ENCODE measurements around the gene TMEM255A. TPM values are rescaled to one million over a fixed set of nuclear protein-coding genes. Genes with fewer than 3 reads are reported as not detected.

TMEM255A gene
- total and polyA plus RNA-seq, 2 of the 13 experiments (the other 11 are each of a cell fraction or from before 2014, with no cell fraction given): 0.13 to 0.40 TPM

DNA sequence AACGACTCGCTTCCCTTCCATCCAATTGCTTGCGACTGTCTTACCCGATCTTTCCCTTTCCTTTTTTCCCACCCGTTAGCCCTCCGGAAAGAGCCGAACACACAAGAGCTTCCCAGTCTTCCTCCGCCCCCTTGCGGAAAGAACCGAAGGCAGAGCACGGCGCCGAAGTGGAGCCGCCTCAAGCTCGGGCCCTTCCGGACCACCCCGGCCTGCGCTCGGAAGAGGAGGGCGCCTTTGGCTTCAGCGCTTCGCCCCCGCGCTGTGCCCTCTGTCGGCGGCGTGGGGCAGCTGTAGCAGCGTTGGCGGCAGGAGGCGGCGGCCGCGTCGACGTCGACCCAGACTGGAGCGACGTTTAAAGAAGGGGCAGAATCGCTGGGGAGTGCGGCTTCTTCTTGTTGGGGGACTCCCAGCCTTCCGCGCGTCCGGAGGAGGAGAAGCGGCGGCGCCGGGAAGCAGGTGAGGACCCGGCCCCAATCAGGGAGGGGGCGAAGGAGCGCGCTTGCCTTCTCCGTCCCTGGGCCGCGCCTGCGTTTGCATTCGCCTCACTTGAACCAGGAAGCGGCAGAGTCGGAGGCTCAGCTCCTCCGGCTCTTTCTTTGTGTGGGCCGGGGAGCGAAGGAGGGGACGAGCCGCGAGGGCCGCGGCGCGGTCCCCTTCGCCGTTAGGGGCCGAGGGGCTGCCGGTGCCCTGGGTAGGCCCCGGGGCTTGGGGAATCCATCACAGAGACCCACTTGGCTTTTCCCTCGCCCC is 60.6 kb downstream of the TMEM255A start, which contains the start of gene ZBTB33 (continued):
- TF ChIP-seq CHCHD3 (CRISPR knock-in tag; IDR thresholded peaks at IDR 0.05): no peak
- no peak for TF ChIP-seq TEAD2 (CRISPR knock-in tag; IDR thresholded peaks at IDR 0.05)
- TF ChIP-seq, protein P1, sequence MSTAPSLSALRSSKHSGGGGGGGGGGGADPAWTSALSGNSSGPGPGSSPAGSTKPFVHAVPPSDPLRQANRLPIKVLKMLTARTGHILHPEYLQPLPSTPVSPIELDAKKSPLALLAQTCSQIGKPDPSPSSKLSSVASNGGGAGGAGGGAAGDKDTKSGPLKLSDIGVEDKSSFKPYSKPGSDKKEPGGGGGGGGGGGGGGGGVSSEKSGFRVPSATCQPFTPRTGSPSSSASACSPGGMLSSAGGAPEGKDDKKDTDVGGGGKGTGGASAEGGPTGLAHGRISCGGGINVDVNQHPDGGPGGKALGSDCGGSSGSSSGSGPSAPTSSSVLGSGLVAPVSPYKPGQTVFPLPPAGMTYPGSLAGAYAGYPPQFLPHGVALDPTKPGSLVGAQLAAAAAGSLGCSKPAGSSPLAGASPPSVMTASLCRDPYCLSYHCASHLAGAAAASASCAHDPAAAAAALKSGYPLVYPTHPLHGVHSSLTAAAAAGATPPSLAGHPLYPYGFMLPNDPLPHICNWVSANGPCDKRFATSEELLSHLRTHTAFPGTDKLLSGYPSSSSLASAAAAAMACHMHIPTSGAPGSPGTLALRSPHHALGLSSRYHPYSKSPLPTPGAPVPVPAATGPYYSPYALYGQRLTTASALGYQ (CRISPR knock-in tag; IDR thresholded peaks at IDR 0.05): no peak
- TF ChIP-seq KLF12 (CRISPR knock-in tag; IDR thresholded peaks at IDR 0.05; ENCODE audit: borderline replicate concordance): no peak
- TF ChIP-seq, protein P2, sequence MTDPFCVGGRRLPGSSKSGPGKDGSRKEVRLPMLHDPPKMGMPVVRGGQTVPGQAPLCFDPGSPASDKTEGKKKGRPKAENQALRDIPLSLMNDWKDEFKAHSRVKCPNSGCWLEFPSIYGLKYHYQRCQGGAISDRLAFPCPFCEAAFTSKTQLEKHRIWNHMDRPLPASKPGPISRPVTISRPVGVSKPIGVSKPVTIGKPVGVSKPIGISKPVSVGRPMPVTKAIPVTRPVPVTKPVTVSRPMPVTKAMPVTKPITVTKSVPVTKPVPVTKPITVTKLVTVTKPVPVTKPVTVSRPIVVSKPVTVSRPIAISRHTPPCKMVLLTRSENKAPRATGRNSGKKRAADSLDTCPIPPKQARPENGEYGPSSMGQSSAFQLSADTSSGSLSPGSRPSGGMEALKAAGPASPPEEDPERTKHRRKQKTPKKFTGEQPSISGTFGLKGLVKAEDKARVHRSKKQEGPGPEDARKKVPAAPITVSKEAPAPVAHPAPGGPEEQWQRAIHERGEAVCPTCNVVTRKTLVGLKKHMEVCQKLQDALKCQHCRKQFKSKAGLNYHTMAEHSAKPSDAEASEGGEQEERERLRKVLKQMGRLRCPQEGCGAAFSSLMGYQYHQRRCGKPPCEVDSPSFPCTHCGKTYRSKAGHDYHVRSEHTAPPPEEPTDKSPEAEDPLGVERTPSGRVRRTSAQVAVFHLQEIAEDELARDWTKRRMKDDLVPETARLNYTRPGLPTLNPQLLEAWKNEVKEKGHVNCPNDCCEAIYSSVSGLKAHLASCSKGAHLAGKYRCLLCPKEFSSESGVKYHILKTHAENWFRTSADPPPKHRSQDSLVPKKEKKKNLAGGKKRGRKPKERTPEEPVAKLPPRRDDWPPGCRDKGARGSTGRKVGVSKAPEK (CRISPR knock-in tag; IDR thresholded peaks at IDR 0.05; ENCODE audit: borderline replicate concordance): no peak
- TF ChIP-seq, protein P3, sequence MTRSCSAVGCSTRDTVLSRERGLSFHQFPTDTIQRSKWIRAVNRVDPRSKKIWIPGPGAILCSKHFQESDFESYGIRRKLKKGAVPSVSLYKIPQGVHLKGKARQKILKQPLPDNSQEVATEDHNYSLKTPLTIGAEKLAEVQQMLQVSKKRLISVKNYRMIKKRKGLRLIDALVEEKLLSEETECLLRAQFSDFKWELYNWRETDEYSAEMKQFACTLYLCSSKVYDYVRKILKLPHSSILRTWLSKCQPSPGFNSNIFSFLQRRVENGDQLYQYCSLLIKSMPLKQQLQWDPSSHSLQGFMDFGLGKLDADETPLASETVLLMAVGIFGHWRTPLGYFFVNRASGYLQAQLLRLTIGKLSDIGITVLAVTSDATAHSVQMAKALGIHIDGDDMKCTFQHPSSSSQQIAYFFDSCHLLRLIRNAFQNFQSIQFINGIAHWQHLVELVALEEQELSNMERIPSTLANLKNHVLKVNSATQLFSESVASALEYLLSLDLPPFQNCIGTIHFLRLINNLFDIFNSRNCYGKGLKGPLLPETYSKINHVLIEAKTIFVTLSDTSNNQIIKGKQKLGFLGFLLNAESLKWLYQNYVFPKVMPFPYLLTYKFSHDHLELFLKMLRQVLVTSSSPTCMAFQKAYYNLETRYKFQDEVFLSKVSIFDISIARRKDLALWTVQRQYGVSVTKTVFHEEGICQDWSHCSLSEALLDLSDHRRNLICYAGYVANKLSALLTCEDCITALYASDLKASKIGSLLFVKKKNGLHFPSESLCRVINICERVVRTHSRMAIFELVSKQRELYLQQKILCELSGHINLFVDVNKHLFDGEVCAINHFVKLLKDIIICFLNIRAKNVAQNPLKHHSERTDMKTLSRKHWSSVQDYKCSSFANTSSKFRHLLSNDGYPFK (CRISPR knock-in tag; IDR thresholded peaks at IDR 0.05; ENCODE audit: borderline replicate concordance): peak; percentile 37; the same call in 1 of the 2 replicates
- no peak for TF ChIP-seq PTBP1 (IDR thresholded peaks at IDR 0.05; ENCODE audit: low read depth, low read length, poor library complexity, severe bottlenecking)
- peak; percentile 88 for TF ChIP-seq RBFOX2 (IDR thresholded peaks at IDR 0.05; ENCODE audit: low read depth, low read length)
- TF ChIP-seq, protein P4, sequence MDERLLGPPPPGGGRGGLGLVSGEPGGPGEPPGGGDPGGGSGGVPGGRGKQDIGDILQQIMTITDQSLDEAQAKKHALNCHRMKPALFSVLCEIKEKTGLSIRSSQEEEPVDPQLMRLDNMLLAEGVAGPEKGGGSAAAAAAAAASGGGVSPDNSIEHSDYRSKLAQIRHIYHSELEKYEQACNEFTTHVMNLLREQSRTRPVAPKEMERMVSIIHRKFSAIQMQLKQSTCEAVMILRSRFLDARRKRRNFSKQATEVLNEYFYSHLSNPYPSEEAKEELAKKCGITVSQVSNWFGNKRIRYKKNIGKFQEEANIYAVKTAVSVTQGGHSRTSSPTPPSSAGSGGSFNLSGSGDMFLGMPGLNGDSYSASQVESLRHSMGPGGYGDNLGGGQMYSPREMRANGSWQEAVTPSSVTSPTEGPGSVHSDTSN (CRISPR knock-in tag; IDR thresholded peaks at IDR 0.05): no peak
- TF ChIP-seq ISX (CRISPR knock-in tag; conservative IDR thresholded peaks at IDR 0.05): no peak
- TF ChIP-seq ZMYM4 (CRISPR knock-in tag; IDR thresholded peaks at IDR 0.05): peak; percentile 64
- TF ChIP-seq SAP130 (CRISPR knock-in tag; IDR thresholded peaks at IDR 0.05; ENCODE audit: low read depth): peak; percentile 75
- no peak for TF ChIP-seq KLF6 (CRISPR knock-in tag; IDR thresholded peaks at IDR 0.05)
- no peak for TF ChIP-seq FOXC1 (CRISPR knock-in tag; IDR thresholded peaks at IDR 0.05; ENCODE audit: borderline replicate concordance)
- no peak; the same call in 1 of the 2 replicates for TF ChIP-seq PHF20 (CRISPR knock-in tag; IDR thresholded peaks at IDR 0.05)
- no peak for TF ChIP-seq ZNF337 (CRISPR knock-in tag; IDR thresholded peaks at IDR 0.05; ENCODE audit: borderline replicate concordance, low read depth)
- TF ChIP-seq, protein P5, sequence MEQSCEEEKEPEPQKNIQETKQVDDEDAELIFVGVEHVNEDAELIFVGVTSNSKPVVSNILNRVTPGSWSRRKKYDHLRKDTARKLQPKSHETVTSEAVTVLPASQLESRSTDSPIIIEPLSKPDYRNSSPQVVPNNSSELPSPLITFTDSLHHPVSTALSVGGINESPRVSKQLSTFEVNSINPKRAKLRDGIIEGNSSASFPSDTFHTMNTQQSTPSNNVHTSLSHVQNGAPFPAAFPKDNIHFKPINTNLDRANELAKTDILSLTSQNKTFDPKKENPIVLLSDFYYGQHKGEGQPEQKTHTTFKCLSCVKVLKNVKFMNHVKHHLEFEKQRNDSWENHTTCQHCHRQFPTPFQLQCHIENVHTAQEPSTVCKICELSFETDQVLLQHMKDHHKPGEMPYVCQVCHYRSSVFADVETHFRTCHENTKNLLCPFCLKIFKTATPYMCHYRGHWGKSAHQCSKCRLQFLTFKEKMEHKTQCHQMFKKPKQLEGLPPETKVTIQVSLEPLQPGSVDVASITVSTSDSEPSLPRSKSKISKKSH (CRISPR knock-in tag; IDR thresholded peaks at IDR 0.05; ENCODE audit: borderline replicate concordance): no peak
- TF ChIP-seq JDP2 (CRISPR knock-in tag; IDR thresholded peaks at IDR 0.05; ENCODE audit: borderline replicate concordance): no peak
